IMR-90 (cell line): ENCODE measurements around the gene STKLD1.

Source experiments
- CTCF ChIP-seq: conservative IDR thresholded peaks from 2 replicates; pipeline ENCODE4 v1.5.1; 2012; ENCODE audit warnings: mild to moderate bottlenecking, low read depth, low read length, improper control_type of control experiment
- POLR2A ChIP-seq: IDR thresholded peaks from 2 replicates; pipeline ENCODE4 v1.6.1; 2012; ENCODE audit warnings: mild to moderate bottlenecking, low read depth, low read length
- RAD21 ChIP-seq: IDR thresholded peaks from 2 replicates; pipeline ENCODE4 v1.6.1; 2012; ENCODE audit warnings: low read length, improper control_type of control experiment

GRCh38 chr9:133436681-133437080 is 60.5 kb downstream of the STKLD1 start:
- TF ChIP-seq CTCF: no peak
- no peak for TF ChIP-seq POLR2A
- no peak for TF ChIP-seq RAD21
